ENCODE measurements around the gene MTRR.

MTRR gene

DNA sequence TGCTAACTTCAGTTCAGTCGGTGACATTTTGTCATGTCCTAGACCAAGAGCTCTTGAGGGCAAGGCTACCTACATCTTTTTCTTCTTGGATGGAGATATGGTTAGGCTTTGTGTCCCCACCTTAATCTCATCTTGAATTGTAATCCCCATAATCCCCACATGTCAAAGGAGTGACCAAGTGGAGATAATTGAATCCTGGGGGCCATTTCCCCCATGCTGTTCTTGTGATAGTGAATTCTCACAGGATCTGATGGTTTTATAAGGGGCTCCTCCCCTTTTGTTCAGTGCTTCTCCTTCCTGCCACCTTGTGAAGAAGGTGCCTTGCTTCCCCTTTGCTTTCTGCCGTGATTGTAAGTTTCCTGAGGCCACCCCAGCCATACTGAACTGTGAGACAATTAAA, 16.0 kb upstream of the MTRR start:
- H3K36me3 ChIP-seq (ENCODE audit: insufficient read depth, low read length): no peaks in the 10 kb centered on the region
- H3K4me3 ChIP-seq (ENCODE audit: low read length, poor library complexity, severe bottlenecking): no peak overlapping the region
- H3K79me2 ChIP-seq (ENCODE audit: insufficient read depth, low read length): no peaks in the 10 kb centered on the region
- H3K4me2 ChIP-seq (ENCODE audit: low read depth, low read length, poor library complexity, severe bottlenecking): no peak overlapping the region
- TF ChIP-seq, protein P1, sequence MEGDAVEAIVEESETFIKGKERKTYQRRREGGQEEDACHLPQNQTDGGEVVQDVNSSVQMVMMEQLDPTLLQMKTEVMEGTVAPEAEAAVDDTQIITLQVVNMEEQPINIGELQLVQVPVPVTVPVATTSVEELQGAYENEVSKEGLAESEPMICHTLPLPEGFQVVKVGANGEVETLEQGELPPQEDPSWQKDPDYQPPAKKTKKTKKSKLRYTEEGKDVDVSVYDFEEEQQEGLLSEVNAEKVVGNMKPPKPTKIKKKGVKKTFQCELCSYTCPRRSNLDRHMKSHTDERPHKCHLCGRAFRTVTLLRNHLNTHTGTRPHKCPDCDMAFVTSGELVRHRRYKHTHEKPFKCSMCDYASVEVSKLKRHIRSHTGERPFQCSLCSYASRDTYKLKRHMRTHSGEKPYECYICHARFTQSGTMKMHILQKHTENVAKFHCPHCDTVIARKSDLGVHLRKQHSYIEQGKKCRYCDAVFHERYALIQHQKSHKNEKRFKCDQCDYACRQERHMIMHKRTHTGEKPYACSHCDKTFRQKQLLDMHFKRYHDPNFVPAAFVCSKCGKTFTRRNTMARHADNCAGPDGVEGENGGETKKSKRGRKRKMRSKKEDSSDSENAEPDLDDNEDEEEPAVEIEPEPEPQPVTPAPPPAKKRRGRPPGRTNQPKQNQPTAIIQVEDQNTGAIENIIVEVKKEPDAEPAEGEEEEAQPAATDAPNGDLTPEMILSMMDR (conservative IDR thresholded peaks at IDR 0.05; ENCODE audit: low read length): no peak
- TF ChIP-seq EZH2phosphoT487 (IDR thresholded peaks at IDR 0.05; ENCODE audit: borderline replicate concordance): no peak
- H2AFZ ChIP-seq (ENCODE audit: low read length): no peak overlapping the region
- no peaks in the 10 kb centered on the region for H4K20me1 ChIP-seq (ENCODE audit: insufficient read depth, low read length, poor library complexity, severe bottlenecking)
- no peaks in the 10 kb centered on the region for H3K9me3 ChIP-seq (ENCODE audit: insufficient read depth, low read depth, low read length)
- H3K4me1 ChIP-seq (ENCODE audit: insufficient read depth, low read length, poor library complexity, severe bottlenecking): peaks cover 19% of the 10 kb centered on the region
- no peaks in the 10 kb centered on the region for H3F3A ChIP-seq (ENCODE audit: low read depth)
- H3K27me3 ChIP-seq (ENCODE audit: insufficient read depth, low read length, poor library complexity, severe bottlenecking): no peaks in the 10 kb centered on the region
- H3K9ac ChIP-seq (ENCODE audit: low read depth, low read length, poor library complexity, severe bottlenecking): no peak overlapping the region
- H3K9me2 ChIP-seq (replicated peaks; ENCODE audit: low read depth, low read length): no peaks in the 10 kb centered on the region

DNA sequence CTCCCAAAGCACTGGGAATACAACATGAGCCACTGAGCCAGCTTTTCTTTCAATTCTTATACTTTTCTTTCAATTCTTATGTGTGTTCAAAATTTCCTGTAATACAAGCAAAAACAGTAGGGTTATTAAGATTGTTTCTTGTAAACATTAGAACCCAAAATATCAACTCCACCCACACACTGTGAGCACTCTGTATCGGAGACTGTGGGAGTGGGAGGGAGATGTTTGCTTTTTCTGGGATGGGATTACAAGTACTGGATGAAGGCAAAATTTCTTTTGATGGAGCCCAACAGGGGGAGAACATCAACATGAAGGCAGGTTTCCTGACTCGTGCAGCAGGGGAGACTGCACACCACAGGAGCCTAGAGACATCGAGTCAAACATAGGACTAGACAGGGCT, 13.3 kb upstream of the MTRR start:
- Histone ChIP-seq H3K4me1 (ENCODE audit: insufficient read depth, low read length, poor library complexity, severe bottlenecking) (peaks cover 25% of the 10 kb centered on the region), H3K4me3 (ENCODE audit: low read length, poor library complexity, severe bottlenecking) (no peak overlapping the region), H3K79me2 (ENCODE audit: insufficient read depth, low read length) (no peaks in the 10 kb centered on the region), H2AFZ (ENCODE audit: low read length) (no peak overlapping the region), H3K9me2 (replicated peaks; ENCODE audit: low read depth, low read length) (no peaks in the 10 kb centered on the region), H3K4me2 (ENCODE audit: low read depth, low read length, poor library complexity, severe bottlenecking) (no peak overlapping the region), H4K20me1 (ENCODE audit: insufficient read depth, low read length, poor library complexity, severe bottlenecking) (no peaks in the 10 kb centered on the region), H3K27me3 (ENCODE audit: insufficient read depth, low read length, poor library complexity, severe bottlenecking) (no peaks in the 10 kb centered on the region), H3K9me3 (ENCODE audit: insufficient read depth, low read depth, low read length) (no peaks in the 10 kb centered on the region), H3K36me3 (ENCODE audit: insufficient read depth, low read length) (peaks cover 13% of the 10 kb centered on the region; the same call in 1 of the 2 replicates), H3K9ac (ENCODE audit: low read depth, low read length, poor library complexity, severe bottlenecking) (no peak overlapping the region), H3F3A (ENCODE audit: low read depth) (no peaks in the 10 kb centered on the region)
- TF ChIP-seq, protein P1 (conservative IDR thresholded peaks at IDR 0.05; ENCODE audit: low read length): no peak
- no peak for TF ChIP-seq EZH2phosphoT487 (IDR thresholded peaks at IDR 0.05; ENCODE audit: borderline replicate concordance)

DNA sequence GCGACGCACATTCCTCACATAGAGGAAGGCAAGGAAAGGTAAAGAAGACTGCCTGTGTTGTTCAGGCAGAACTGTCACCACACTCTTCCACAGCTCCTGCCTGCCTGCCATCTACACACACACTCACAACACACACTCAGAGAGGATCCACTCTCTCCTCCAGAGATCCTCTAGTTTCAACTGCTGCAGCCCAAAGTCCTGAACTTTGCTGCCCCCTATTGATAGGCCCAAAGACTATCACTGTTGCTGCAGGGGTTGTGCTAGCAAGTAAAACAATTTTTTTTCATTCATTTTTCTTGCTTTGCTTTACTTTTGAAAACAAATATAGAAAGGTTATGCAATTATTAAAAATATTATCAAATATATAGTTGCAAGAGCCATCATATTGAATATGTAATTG, 12.1 kb upstream of the MTRR start:
- Histone ChIP-seq H3K9me2 (replicated peaks; ENCODE audit: low read depth, low read length) (no peaks in the 10 kb centered on the region), H3K9ac (ENCODE audit: low read depth, low read length, poor library complexity, severe bottlenecking) (no peak overlapping the region)

More for the DNA sequence above, 12.1 kb upstream of the MTRR start:
- no peaks in the 10 kb centered on the region for H3K79me2 ChIP-seq (ENCODE audit: insufficient read depth, low read length)
- no peaks in the 10 kb centered on the region for H3K27me3 ChIP-seq (ENCODE audit: insufficient read depth, low read length, poor library complexity, severe bottlenecking)
- no peak overlapping the region for H3K4me3 ChIP-seq (ENCODE audit: low read length, poor library complexity, severe bottlenecking)
- H4K20me1 ChIP-seq (ENCODE audit: insufficient read depth, low read length, poor library complexity, severe bottlenecking): no peaks in the 10 kb centered on the region
- peaks cover 22% of the 10 kb centered on the region; the same call in 1 of the 2 replicates for H3K36me3 ChIP-seq (ENCODE audit: insufficient read depth, low read length)
- H3K4me1 ChIP-seq (ENCODE audit: insufficient read depth, low read length, poor library complexity, severe bottlenecking): peaks cover 23% of the 10 kb centered on the region
- no peaks in the 10 kb centered on the region for H3K9me3 ChIP-seq (ENCODE audit: insufficient read depth, low read depth, low read length)
- H2AFZ ChIP-seq (ENCODE audit: low read length): no peak overlapping the region
- H3K4me2 ChIP-seq (ENCODE audit: low read depth, low read length, poor library complexity, severe bottlenecking): no peak overlapping the region
- TF ChIP-seq, protein P1 (conservative IDR thresholded peaks at IDR 0.05; ENCODE audit: low read length): peak; percentile 93
- no peak for TF ChIP-seq EZH2phosphoT487 (IDR thresholded peaks at IDR 0.05; ENCODE audit: borderline replicate concordance)
- H3F3A ChIP-seq (ENCODE audit: low read depth): no peaks in the 10 kb centered on the region
